Measurements from ENCODE around the gene HAUS8. TPM values are rescaled to one million over a fixed set of nuclear protein-coding genes. Genes with fewer than 3 reads are reported as not detected.

Gene HAUS8
- polyA plus RNA-seq, 1 donor = 9.1 TPM

Other genes starting within 250 kb of the HAUS8 start
- gene SIN3B, start 246.1 kb downstream of the HAUS8 start, polyA plus RNA-seq (ENCODE audit: insufficient read length) = 37.4 TPM
- 0.19 TPM for gene F2RL3, start 186.5 kb downstream of the HAUS8 start, polyA plus RNA-seq (ENCODE audit: insufficient read length)
- 2.4 TPM for gene CPAMD8, start 48.6 kb downstream of the HAUS8 start, polyA plus RNA-seq (ENCODE audit: insufficient read length)
- 32.6 TPM for gene MYO9B, start 325 bp upstream of the HAUS8 start, polyA plus RNA-seq (ENCODE audit: insufficient read length)
- 31.6 TPM for gene USE1, start 139.9 kb upstream of the HAUS8 start, polyA plus RNA-seq (ENCODE audit: insufficient read length)
- 8.8 TPM for gene OCEL1, start 150.8 kb upstream of the HAUS8 start, polyA plus RNA-seq (ENCODE audit: insufficient read length)
- 30.0 TPM for gene NR2F6, start 170.5 kb upstream of the HAUS8 start, polyA plus RNA-seq (ENCODE audit: insufficient read length)
- 5.6 TPM for gene USHBP1, start 189.3 kb upstream of the HAUS8 start, polyA plus RNA-seq (ENCODE audit: insufficient read length)
- 77.1 TPM for gene BABAM1, start 192.0 kb upstream of the HAUS8 start, polyA plus RNA-seq (ENCODE audit: insufficient read length)
- 1.8 TPM for gene ANKLE1, start 206.4 kb upstream of the HAUS8 start, polyA plus RNA-seq (ENCODE audit: insufficient read length)
- 7.9 TPM for gene ABHD8, start 228.0 kb upstream of the HAUS8 start, polyA plus RNA-seq (ENCODE audit: insufficient read length)
- 28.3 TPM for gene MRPL34, start 230.4 kb upstream of the HAUS8 start, polyA plus RNA-seq (ENCODE audit: insufficient read length)
- 34.8 TPM for gene DDA1, start 234.1 kb upstream of the HAUS8 start, polyA plus RNA-seq (ENCODE audit: insufficient read length)